Loucy (cell line): ENCODE data around the gene DUSP3.

Experiments used
- EZH2phosphoT487 ChIP-seq: fragments of 200-600 bp; IDR thresholded peaks from 2 replicates; pipeline ENCODE4 v1.6.1; 2018; ENCODE audit warnings: antibody characterized with exemption, mild to moderate bottlenecking, moderate library complexity, borderline replicate concordance
- TF ChIP-seq, protein P1 (sequence below): fragments of 200-600 bp; sonication (generic); conservative IDR thresholded peaks from 2 replicates; pipeline ENCODE4 v1.5.1; 2014; ENCODE audit warnings: mild to moderate bottlenecking, antibody characterized with exemption, low read length

- TF ChIP-seq, protein P1, sequence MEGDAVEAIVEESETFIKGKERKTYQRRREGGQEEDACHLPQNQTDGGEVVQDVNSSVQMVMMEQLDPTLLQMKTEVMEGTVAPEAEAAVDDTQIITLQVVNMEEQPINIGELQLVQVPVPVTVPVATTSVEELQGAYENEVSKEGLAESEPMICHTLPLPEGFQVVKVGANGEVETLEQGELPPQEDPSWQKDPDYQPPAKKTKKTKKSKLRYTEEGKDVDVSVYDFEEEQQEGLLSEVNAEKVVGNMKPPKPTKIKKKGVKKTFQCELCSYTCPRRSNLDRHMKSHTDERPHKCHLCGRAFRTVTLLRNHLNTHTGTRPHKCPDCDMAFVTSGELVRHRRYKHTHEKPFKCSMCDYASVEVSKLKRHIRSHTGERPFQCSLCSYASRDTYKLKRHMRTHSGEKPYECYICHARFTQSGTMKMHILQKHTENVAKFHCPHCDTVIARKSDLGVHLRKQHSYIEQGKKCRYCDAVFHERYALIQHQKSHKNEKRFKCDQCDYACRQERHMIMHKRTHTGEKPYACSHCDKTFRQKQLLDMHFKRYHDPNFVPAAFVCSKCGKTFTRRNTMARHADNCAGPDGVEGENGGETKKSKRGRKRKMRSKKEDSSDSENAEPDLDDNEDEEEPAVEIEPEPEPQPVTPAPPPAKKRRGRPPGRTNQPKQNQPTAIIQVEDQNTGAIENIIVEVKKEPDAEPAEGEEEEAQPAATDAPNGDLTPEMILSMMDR = no peak
- TF ChIP-seq EZH2phosphoT487 = no peak
Measured at GRCh38 chr17:43826206-43826605, 47.4 kb upstream of the DUSP3 start.
